Testis (tissue), 2 donors: ENCODE results near the gene KLHL29.

Source experiments
- CTCF ChIP-seq, 3 experiments: fragments of 450-650 bp in 2 of 3; fragments of 200-600 bp in 1 of 3; sonication (generic) in 1 of 3; IDR thresholded peaks; one replicate each; pipeline ENCODE4 v1.5.1; 2016 to 2019; ENCODE audit warnings: antibody characterized with exemption in 3 of 3, mild to moderate bottlenecking in 2 of 3, moderate library complexity in 1 of 3
- POLR2A ChIP-seq: fragments of 450-650 bp; IDR thresholded peaks from one replicate; pipeline ENCODE4 v1.6.1; 2017; ENCODE audit warnings: antibody characterized with exemption, mild to moderate bottlenecking, moderate library complexity

- no peak for TF ChIP-seq CTCF (IDR thresholded peaks at IDR 0.05)
- no peak for TF ChIP-seq POLR2A
Measured at GRCh38 chr2:23606196-23606595, 221.2 kb downstream of the KLHL29 start.
